EL (cell line): Measurements from ENCODE around the gene EPB41L4B.

Experiments
- DNase-seq: peaks from one replicate; pipeline ENCODE4 v3.0.0-alpha.2; 2016

Gene EPB41L4B

DNA sequence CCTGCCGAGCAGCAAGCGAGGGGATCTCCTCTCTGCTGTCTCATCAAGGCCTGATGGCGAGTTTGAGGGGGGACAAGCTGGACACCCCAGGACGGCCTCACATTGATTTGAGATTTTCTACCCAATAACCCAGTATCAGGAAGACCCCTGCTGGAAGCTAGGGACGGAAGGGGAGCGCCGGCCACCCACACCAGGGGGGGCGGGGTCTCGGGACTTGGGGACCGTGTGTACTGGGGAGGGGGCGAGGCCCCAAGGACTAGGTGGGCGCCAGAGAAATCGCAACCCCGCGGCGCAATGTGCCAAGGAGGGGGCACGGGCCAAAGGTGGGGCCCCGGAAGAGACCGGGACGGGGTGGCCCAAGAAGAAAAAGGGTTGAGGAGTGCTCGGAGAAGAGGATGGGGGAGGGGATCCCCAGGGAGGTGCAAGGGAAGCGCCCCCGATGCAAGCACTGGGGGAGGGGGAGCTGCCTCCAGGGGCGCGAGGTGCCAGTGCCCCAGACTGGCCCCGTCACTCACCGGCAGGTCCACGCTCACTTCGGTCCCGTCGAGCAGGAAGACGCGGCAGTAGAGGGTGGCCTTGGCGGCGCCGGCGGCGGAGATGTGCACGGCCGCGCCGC is 1.1 kb downstream of the EPB41L4B start:
- DNase-seq, result peak; percentile 34

DNA sequence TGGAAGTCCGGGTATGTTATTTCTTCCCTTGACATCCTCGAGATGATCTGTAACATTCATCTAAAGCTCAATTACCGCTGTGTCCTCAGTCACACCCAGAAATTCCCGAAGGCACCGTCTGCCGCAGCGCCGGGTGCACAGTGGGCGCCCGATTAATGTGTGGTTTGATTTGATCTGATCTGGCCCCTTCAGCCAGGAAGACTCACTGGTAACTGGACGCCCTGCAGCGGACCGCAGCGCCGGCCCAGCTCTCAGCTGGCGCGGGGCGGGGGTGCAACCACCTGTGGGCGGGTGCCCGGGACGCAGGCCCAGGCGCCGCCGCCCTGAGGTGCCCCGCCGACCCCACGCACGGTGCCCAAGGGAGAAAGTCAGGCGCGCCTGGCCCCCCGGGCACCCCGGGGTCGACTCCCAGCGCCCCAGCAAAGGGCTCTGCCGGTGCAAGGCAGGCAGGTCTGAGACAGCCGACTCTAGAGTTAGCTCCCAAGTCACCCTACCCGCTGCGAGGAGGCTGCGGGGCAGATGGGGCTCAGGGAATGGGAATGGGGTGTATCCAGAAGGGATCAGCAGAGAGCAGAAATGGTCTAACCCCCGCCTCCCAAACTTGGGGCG is 1.7 kb downstream of the EPB41L4B start:
- no peak for DNase-seq

DNA sequence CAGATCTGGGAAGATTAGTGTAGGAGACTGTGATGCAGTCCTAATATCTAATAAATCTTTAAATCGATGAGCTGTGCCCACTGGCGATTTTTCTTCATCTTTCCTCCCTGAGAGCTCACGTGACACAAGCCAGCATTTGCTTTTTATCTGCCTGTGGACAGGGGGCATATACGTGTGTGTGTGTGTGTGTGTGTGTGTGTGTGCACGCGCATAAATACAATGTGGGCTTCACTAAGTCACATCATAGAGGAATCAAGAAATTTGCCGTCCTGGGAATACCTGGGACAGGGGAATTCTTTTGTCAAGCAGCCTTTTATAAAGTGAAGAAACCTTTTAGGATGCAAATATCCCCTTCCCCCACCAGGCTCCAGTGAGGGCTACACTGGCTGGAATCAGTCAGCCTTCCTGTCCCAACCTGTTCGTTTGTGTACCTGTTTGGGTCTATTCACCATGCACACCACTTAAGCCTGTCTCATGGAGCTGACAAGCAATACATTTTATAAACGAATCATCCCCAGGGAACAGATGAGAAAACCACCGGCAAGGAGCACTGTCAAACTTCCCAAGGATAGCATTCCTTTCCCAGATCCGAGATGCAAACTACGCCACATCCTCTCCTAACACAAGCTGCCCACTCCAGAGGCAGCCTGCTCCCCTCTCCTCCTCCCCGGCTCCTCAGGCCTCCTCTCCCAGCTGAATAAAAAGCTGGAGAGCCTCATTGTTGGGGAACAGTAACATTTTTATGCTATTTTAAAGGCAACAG is 2.7 kb downstream of the EPB41L4B start:
- no peak for DNase-seq

DNA sequence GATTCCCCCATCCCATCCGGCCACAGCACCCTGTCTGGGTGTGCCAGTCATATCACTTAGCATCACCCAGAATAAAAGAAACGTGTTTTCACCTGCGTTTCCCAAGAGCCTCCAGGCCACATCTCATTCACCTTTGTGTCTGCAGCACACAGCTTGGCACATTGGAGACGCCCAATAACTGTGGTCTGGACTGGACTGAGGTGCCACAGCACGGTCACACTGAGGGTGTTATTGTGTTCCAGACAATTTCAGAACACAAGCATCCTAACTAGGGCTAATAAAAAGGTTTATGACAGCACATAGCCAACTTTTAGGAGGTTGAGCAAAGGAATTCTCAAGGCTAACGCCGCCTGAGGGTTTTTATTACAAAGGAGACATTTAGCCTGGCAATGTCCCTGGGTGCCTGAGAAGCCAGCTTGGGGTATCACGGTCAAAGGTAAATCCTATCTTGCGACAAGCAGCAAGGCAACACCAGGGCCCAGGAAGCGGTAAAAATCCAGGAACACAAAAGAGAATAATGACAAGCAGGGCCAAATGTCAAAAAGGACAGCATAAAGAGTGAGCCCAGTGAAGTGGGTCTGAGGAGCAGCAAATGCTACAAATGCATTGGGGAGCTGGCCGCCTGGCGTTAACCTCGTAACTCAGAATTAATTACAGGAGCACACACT is 3.4 kb downstream of the EPB41L4B start:
- no peak for DNase-seq

DNA sequence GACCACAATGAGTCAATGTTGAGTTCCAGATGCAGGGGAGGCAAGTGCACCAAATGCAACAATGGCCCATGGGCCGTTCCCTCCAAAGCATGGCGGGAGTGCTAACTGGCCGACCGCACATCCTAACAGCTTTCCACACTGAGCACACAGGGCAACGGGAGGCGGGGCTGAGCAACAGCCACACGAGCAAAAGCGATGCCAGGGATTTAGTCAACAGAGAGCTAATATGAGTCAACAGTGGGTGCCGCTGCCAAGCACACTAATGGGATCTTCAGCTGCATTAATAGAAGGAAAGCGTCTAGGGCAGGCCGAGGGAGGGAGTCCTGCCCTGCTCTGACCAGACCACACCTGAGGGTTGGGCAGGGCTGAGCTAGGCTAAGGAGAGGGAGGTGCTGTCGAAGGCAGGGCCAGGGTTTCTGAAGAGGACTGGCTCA is 4.6 kb downstream of the EPB41L4B start:
- DNase-seq, result peak; percentile 71

DNA sequence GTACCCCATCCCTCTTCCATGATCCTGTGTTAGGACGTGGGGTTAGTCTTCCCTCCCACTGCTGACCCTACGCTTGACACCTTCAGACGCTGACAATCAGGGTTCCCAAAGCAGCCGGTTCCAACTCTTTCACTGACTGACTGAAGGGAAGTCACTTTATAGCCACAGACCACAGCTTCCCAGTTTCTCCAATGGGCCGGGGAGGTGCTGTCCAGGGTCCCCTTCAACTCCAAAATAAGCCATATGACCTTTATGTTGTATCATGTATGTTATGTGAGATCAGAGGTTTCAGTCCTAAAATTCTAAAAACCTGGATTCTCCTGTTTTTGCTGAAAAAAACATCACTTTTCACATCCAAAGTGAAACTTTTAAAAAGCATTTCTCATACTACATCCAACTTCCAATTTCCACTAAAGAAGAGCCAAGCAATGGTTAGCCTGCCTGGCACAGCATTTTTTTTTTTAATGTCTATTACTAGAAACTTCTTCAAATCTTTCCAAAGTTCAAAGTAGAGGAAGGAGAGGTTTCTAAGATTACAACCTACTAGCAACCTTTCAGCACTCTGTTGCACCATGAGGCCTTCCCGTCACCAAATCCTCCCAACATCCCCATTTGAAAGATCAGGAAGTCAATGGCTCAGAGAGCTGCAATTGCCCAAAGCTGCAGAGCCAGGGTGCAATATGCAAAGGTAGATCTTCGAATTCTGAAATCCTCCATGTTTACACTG is 5.2 kb downstream of the EPB41L4B start:
- no peak for DNase-seq

DNA sequence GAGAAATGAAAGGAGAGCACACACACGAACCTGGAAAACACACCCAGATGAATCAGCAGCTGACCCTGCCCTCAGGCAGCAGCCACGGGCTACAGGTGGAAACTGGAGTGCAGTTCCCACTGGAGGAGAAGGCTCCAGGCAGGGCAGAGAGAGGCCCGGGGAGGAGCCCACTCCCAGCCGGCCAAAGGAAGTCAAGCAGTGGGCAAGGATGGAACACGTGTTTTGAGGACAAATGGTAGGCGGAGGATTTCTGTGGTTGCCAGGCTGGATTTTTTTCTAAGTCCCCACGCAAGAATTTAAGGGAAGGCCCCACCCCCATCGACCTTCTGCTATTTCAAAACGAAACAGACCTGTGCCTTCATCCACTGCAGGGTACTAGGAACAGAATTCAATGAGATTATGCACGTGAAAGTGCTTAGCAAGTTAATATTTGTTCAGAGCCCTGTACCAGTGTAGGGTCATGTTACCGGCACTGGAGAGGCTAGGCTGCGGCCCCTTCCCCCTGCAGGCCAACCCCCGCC is 6.8 kb downstream of the EPB41L4B start:
- no peak for DNase-seq

DNA sequence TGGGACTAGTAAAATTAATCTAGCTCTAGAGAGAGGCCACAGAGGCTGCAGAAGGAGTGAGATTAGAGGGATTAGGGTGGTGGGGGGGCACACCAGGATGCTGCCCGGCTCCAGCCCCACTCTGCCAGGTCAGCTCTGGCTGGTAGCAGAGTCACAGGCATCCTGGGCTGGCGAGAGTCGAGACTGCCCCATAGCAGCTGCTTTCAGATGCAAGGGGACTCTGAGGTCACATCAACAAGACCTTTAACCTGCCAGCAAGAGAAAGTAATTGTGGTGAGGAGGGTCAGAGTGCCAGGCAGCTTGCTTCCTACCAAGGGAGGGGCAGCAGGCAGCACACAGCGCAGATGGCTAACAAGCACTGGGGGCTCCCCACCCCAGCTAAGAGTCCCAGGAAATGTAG is 7.5 kb downstream of the EPB41L4B start:
- no peak for DNase-seq

DNA sequence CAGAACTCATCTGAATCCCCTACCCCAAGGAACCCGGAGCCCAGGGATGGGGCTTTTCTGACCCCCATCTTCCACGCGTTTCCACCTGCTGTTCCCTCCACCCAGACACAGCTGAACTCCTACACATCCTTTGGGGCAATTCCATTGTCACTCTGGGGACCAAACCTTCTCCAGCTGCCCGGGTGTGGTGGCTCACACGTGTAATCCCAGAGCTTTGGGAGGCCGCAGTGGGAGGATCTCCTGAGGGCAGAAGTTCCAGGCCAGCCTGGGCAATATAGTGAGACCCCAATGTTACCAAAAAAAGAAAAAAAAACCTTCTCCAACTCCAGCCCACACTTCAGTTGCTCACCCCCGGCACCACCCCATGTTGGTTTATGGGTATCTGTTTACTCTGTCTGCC is 8.1 kb downstream of the EPB41L4B start:
- no peak for DNase-seq

DNA sequence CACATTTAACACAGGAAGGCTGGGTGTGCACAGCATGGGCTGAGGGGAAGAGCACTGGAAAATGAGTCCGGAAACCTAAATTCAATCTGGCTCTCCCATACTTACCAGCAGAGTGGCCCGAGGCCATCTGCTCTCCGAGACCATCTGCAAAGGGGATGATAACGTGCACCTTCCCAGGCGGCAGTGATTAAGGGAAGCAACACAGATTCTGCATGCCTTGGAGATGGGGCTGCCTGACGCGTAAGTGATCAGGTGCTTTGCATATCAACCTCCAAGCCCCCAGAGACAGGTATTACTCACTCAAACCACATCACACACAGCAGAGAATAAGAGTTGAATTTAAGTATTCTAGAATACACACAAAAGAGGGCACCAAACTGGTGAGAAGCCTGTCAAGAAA is 9.1 kb downstream of the EPB41L4B start:
- no peak for DNase-seq

DNA sequence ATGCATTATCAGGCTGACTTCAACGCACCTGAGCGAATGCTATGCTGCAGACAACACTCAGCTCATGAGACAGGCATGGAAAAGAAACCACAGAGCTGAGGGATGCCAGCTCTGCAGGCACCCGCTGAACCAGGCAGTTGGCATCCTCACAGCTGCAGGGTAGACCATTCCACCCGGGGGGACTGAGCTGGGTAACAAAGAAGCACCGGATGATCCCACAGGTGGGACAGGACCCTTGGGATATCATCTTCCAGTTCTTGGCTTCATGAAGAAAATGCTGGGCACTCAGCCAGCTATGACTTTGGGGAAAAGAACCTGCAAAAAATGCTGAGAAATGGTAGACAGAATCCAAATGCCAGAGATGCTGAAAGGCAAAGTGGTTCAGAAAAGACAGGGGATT is 9.6 kb downstream of the EPB41L4B start:
- DNase-seq, result peak; percentile 51

DNA sequence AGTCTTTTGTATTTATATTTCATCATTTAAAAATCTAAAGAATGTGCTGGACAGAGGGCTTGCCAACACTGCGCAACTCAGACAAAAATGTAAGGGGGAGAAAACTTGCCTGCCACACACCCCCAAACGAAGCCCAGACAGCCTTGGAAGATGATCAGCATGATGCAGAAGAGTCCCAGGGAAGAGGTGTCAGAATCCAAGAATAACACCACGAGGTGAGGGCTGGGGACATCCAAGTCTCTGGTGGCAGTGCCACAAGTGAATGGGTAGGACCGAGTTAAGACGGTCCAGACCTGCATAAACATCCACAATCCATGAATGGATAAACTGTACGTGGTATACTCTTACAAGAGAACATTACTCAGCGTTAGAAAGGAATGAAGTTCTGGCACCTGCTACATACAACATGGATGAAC is 10.4 kb downstream of the EPB41L4B start:
- peak; percentile 73 for DNase-seq

DNA sequence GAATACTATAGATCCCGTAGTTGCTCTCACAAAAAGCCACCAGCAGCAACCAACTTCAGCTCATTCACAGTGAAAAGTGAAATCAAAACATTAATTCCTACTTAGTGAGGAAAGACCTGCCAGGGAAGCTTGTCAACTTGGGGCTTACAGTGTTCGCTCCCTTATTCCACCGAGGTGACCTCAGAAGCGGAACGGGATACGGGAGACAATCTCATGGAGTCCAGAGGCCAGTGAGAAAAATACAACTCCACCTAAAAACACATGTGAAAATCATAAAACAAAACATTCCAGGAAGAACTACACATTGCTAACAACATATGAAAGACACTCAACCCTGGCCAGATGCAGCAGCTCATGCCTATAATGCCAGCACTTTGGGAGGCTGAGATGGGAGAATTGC is 11.6 kb downstream of the EPB41L4B start:
- DNase-seq, result no peak

DNA sequence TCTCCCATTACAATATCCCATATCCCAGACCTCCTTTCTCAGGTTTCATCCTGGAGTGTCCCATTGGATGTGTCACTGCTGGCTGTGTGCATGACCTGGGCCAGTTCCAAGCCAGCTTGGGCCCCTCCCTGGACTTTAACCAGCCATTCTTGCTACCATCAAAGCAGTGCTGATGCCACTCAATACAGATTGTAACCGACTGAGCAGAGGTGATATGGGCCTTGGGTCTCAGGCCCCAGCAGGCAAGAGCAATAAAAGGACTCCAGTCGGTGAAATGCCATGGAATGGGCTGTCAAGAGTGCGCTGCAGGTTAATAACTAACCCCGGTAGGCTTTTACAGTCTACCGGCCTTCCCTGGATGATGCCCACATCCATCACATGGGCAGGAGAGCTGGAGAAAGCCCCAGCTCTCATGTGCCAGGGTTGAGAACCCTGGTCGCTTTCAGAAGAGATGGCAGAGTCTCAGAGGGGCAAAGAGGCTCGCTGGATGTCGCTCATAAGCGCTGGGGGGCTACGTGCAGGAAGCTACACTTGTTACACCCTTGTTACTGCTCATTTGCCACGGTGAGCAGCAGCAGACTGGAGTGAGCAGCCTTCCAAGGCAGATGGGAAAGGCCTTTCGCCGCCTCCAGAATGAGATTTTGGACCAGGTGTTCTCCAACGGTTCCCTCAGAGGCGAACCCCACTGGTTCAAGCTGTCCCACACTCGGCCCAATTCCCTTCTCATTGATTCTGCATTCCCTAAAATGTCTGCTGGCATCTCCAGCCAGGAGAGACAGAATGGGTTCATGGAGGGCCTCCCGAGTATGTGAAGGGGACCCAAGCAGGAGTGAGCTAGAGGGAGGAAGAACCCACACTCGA is 13.2 kb downstream of the EPB41L4B start:
- DNase-seq, result no peak

DNA sequence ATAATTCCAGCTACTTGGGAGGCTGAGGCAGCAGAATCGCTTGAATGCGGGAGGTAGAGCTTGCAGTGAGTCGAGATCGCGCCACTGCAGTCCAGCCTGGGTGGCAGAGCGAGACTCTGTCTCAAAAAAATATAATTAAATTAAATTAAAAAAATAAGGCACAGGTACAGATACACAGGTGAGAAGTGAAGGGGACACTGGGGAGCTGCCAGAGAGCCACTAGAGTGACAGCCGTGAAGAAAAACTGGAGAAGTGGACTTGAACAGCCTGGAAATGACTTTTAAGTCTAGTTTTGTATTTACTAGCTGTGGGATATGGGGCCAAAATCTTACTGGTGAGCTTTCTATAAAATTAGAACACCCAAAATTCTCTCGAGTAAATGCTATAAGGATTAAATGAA is 15.1 kb downstream of the EPB41L4B start:
- no peak for DNase-seq

DNA sequence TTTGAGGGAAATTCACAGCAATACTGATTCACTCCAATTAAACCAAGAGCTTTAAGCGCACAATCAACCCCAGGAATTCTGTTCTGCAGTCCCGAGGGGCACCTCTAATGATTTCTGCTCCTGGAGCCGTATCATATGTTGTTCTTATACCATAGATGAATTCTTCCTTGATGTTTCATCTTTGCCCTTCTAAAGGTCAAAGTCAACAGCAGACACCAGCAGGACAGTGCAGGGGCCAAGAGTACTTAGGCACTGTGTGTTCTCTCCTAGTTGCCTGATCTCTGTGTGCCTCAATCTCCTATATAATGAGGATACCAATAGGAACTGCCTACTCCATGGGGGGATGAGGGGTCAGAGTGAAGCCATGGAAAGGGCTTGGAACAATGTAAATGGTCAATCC is 16.5 kb downstream of the EPB41L4B start:
- peak; percentile 20 for DNase-seq

DNA sequence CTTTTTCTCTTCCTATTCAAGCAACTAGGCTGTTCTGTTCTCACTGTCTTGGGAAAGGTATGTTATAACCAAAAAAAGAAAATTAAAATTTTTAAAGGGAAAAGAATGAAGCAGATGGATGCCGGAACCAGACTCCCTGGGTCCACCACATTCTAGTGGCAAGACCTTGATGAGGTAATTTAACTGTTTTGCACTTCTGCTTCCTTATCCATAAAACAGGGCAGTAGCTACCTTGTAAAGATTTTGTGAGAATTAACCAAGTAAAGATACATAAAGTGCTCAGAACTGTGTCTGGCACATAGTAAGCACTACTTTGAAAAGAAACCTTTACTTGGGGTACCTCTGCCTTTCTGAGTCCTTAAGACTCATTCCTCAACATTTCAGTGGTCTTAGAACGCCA is 17.0 kb downstream of the EPB41L4B start:
- DNase-seq, result no peak

DNA sequence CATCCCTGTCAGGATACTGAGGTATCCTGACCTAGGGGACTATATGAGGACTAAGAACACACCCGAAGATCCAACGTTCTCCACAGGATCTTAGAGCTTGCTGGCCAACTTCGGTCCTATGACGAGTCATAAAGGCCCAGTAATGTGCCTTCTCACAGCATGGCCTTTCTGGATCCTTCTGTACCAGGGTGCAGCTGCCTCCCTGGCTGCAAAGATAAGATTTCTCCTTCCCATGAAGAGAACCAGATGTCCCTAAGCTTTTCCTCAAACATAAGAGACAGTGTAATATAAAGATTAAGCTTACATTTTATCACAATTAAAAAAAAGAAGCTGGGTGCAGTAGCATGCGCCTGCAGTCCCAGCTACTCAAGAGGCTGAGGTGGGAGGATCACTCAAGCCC is 18.3 kb downstream of the EPB41L4B start:
- no peak for DNase-seq

DNA sequence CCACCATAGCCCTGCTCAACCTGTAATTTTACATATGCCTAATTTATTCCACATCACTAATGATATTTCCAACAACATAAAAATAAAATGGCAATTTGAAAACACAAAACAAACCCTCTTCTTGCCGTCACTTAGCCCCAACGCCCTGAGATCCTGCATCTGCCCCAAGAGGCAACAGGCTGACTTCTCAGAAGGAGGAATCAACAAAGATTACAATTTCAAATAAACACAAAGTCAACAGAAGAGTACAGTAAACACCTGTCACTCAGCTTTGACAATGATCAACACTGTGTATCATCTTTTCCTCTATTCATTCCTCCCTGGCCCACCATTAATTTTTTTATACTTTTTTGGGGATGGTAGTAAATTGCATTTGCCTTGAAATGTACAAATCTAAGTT is 19.8 kb downstream of the EPB41L4B start:
- no peak for DNase-seq

DNA sequence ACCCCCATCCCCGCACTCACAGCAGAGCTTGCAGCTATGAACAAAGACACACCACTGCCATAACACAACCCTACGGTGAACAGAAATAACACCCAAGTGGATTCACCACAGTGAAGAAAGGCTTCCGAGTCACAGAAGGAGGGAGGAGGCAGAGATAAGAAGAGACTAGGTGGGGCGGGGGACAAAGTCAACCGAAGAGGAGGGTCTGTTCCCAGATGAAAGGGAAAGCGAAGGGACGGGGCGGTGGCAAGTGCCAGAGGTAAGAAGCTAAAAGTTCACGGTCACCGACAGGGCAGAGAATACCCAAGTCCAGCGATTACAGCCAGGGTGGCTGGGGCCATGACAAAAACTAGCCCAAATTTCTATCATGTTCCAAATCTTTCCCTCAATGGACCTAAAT is 21.0 kb downstream of the EPB41L4B start:
- DNase-seq, result no peak

DNA sequence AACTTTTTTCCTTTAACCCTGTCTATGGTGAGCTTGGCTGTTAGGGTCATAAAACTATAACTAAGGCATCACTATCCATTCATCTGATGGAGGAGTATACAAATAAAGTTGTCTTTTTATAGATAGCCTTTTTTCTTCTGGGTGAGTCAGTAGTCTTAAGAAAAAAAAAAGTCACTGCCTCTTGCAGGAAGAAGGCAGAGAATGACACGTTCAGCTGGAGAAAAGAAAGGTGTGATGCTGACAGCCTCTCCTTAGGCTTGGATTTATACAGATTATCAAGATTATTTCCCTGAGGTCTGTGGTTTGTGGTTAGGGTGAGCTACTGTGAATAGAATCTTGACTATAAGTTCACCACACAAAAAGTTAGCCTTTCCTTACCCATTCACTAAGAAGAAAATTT is 23.0 kb downstream of the EPB41L4B start:
- peak; percentile 87 for DNase-seq
